Natural killer cell (primary cell): Measurements from ENCODE around the gene KRT71. TPM values are rescaled to one million over a fixed set of nuclear protein-coding genes. Genes with fewer than 3 reads are reported as not detected.

ENCODE experiments used
- ATAC-seq, 3 donors: fragments of 150-1000 bp in 2 of 3; fragments of 200-7000 bp in 1 of 3; cut with Tn5 transposase; 1 replicate in 1 of 3; 2 replicates in 2 of 3; pipeline ENCODE4 v1.10.0; 2021; ENCODE audit warnings: mild to moderate bottlenecking in 2 of 3, moderate library complexity in 2 of 3
- DNase-seq, 2 donors: peaks; one replicate each; pipeline versions ENCODE4 v3.0.0 to v3.0.0-alpha.2; 2013 to 2021; ENCODE audit warnings: mixed read lengths in 1 of 2
- H3K27ac ChIP-seq: one replicate; pipeline ENCODE4 v1.5.1; 2013; ENCODE audit warnings: mild to moderate bottlenecking, low read length
- H3K27me3 ChIP-seq: one replicate; pipeline ENCODE4 v1.6.1; 2013; ENCODE audit warnings: low read length; ENCODE audit not compliant: control insufficient read depth, insufficient read depth
- H3K36me3 ChIP-seq: one replicate; pipeline ENCODE4 v1.6.1; 2013; ENCODE audit warnings: low read length; ENCODE audit not compliant: control insufficient read depth, insufficient read depth
- H3K4me1 ChIP-seq: one replicate; pipeline ENCODE4 v1.6.1; 2013; ENCODE audit warnings: low read length; ENCODE audit not compliant: control insufficient read depth, insufficient read depth
- H3K4me3 ChIP-seq: one replicate; pipeline ENCODE4 v1.5.1; 2013; ENCODE audit warnings: low read length
- H3K9me3 ChIP-seq: one replicate; pipeline ENCODE4 v1.6.1; 2013; ENCODE audit warnings: low read length; ENCODE audit not compliant: control insufficient read depth, insufficient read depth
- H3K27ac Mint-ChIP-seq, 2 donors: one replicate each; pipeline ENCODE4 v1.8.0; 2022; ENCODE audit warnings: mild to moderate bottlenecking in 2 of 2, mixed read lengths in 2 of 2, moderate library complexity in 1 of 2
- H3K27me3 Mint-ChIP-seq, 2 donors: one replicate each; pipeline ENCODE4 v1.8.0; 2022; ENCODE audit warnings: low read depth in 2 of 2, mixed read lengths in 2 of 2
- H3K36me3 Mint-ChIP-seq: one replicate; pipeline ENCODE4 v1.8.0; 2022; ENCODE audit warnings: mixed read lengths
- H3K4me1 Mint-ChIP-seq, 2 donors: one replicate each; pipeline ENCODE4 v1.8.0; 2022; ENCODE audit warnings: mixed read lengths in 2 of 2
- H3K4me3 Mint-ChIP-seq: one replicate; pipeline ENCODE4 v1.8.0; 2022; ENCODE audit warnings: mild to moderate bottlenecking, moderate library complexity, mixed read lengths
- H3K9me3 Mint-ChIP-seq, 2 donors: one replicate each; pipeline ENCODE4 v1.8.0; 2022; ENCODE audit warnings: mixed read lengths in 2 of 2
- CTCF ChIP-seq: fragments of 200-600 bp; IDR thresholded peaks from one replicate; pipeline ENCODE4 v1.8.0; 2022; ENCODE audit warnings: antibody characterized with exemption
- WGBS: methylation state at CpG from one replicate; pipeline ENCODE4 v1.1.7; 2013; ENCODE audit warnings: missing lambda C conversion rate; ENCODE audit not compliant: insufficient coverage; 5-methylcytosine and 5-hydroxymethylcytosine counted together
- intact Hi-C: fragments of 100-400 bp; cut with micrococcal nuclease; formaldehyde crosslinking; loops from one replicate; pipeline ENCODE4 v1.14.2; 2022
- total RNA-seq, 4 donors: library from RNA; stranded (reverse); fragments of 120-200 nt in 1 of 4; gene quantifications; one replicate each; pipeline versions ENCODE4 v1.2.3 to v1.2.4, GENCODE V29; 2013 to 2022

Gene KRT71
- total RNA-seq, 3 donors from 2014 or later (not counting 1 experiment from before 2014, with no cell fraction given) = not detected

GRCh38 chr12:52530905-52531304 is 22.0 kb downstream of the KRT71 start:
- no peaks in the 10 kb centered on the region for H3K36me3 Mint-ChIP-seq
- H3K27me3 Mint-ChIP-seq = peaks cover 3 to 10% of the 10 kb centered on the region in 2 donors
- 50% methylated on average over 1 of the region's 2 CpGs for WGBS
- Histone ChIP-seq H3K27me3 (no peaks in the 10 kb centered on the region), H3K4me1 (peaks cover 21% of the 10 kb centered on the region), H3K9me3 (no peaks in the 10 kb centered on the region), H3K4me3 (no peak overlapping the region), H3K36me3 (no peaks in the 10 kb centered on the region), H3K27ac (no peak overlapping the region)
- no peak for DNase-seq
- peaks cover 31 to 43% of the 10 kb centered on the region in 2 donors for H3K4me1 Mint-ChIP-seq
- H3K9me3 Mint-ChIP-seq = no peaks in the 10 kb centered on the region
- ATAC-seq = no peak
- H3K27ac Mint-ChIP-seq = no peak overlapping the region
- intact Hi-C loops = no loop called here
- H3K4me3 Mint-ChIP-seq = no peak overlapping the region
- no peak for TF ChIP-seq CTCF

- H3K36me3 Mint-ChIP-seq = no peaks in the 10 kb centered on the region
- H3K4me3 Mint-ChIP-seq = no peak overlapping the region
- intact Hi-C loops = no loop called here
- H3K4me1 Mint-ChIP-seq = peaks cover 35 to 48% of the 10 kb centered on the region in 2 donors
- H3K4me1 ChIP-seq = peaks cover 26% of the 10 kb centered on the region
- no peak overlapping the region for H3K27ac ChIP-seq
- H3K27me3 ChIP-seq = no peaks in the 10 kb centered on the region
- H3K4me3 ChIP-seq = no peak overlapping the region
- no peaks in the 10 kb centered on the region for H3K9me3 ChIP-seq
- H3K9me3 Mint-ChIP-seq = no peaks in the 10 kb centered on the region
- no peaks in the 10 kb centered on the region for H3K36me3 ChIP-seq
- no peak overlapping the region for H3K27ac Mint-ChIP-seq
- peaks cover 3 to 10% of the 10 kb centered on the region in 2 donors for H3K27me3 Mint-ChIP-seq
- WGBS = 71% methylated on average over 2 of the region's 2 CpGs
- TF ChIP-seq CTCF = no peak
- ATAC-seq (no peak), DNase-seq (no peak)
Measured at GRCh38 chr12:52530366-52530765, 22.6 kb downstream of the KRT71 start.

- Histone ChIP-seq H3K27me3 (no peaks in the 10 kb centered on the region), H3K9me3 (no peaks in the 10 kb centered on the region), H3K36me3 (no peaks in the 10 kb centered on the region), H3K4me1 (peaks cover 31% of the 10 kb centered on the region), H3K4me3 (no peak overlapping the region), H3K27ac (no peak overlapping the region)
- ATAC-seq = no peak
- TF ChIP-seq CTCF = no peak
- Mint-ChIP-seq H3K27me3 (peaks cover 3 to 10% of the 10 kb centered on the region in 2 donors), H3K9me3 (no peaks in the 10 kb centered on the region), H3K27ac (no peak overlapping the region), H3K36me3 (no peaks in the 10 kb centered on the region), H3K4me3 (no peak overlapping the region), H3K4me1 (peaks cover 39 to 48% of the 10 kb centered on the region in 2 donors)
- 93% methylated on average over 9 of the region's 9 CpGs for WGBS
- intact Hi-C loops = no loop called here
- DNase-seq = no peak
Measured at GRCh38 chr12:52529846-52530245, 23.1 kb downstream of the KRT71 start.

- Mint-ChIP-seq H3K9me3 (no peaks in the 10 kb centered on the region), H3K4me1 (peaks cover 42 to 44% of the 10 kb centered on the region in 2 donors), H3K36me3 (no peaks in the 10 kb centered on the region), H3K27ac (no peak overlapping the region), H3K27me3 (peaks cover 3 to 10% of the 10 kb centered on the region in 2 donors), H3K4me3 (no peak overlapping the region)
- intact Hi-C loops = no loop called here
- Histone ChIP-seq H3K36me3 (no peaks in the 10 kb centered on the region), H3K9me3 (no peaks in the 10 kb centered on the region), H3K27me3 (no peaks in the 10 kb centered on the region), H3K4me3 (no peak overlapping the region), H3K4me1 (peaks cover 33% of the 10 kb centered on the region), H3K27ac (no peak overlapping the region)
- WGBS = 92% methylated on average over 2 of the region's 2 CpGs
- TF ChIP-seq CTCF = no peak
- ATAC-seq (no peak), DNase-seq (no peak)
Measured at GRCh38 chr12:52529417-52529816, 23.5 kb downstream of the KRT71 start.
